Measurements from ENCODE around the gene THADA.
"Not testable (repeated sequence)": the region's sequence is repeated elsewhere in the genome, so short reads cannot be mapped to it uniquely, and the experiment has no call there.

The THADA gene

DNA sequence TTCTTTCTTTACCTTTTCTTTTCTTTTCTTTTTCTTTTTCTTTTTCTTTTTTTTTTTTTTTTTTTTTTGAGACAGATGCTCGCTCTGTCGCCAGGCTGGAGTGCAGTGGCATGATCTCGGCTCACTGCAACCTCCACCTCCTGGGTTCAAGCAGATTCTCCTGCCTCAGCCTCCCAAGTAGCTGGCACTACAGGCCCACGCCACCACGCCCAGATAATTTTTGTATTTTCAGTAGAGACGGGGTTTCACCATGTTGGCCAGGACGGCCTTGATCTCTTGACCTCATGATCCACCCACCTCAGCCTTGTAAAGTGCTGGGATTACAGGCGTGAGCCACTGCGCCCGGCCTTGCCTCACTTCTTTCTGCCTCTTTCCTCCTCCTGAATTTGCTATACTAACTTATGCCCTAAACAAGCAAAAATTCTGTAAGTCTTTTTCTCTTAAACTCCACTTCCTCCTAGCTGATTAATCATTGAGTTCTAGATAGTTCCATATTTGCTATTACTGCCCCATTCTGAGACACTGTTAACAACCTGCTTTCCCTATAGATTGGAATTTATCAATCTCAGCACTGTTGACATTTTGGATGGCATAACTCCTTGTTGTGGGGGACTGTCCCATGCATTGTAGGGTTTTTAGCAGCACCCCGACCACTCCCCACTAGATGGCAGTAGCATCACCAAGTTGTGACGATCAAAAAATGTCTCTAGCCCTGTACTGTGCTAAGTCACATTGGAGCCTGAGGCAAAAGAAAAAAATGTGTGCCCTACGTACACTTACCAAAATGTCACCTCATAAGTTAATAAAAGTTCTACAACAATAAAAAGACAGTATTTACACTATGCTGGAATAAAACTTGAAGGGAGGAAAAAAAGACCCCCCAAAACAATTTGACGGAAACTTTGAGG lies 16.4 kb upstream of the THADA start:
- TF ChIP-seq, protein P1, sequence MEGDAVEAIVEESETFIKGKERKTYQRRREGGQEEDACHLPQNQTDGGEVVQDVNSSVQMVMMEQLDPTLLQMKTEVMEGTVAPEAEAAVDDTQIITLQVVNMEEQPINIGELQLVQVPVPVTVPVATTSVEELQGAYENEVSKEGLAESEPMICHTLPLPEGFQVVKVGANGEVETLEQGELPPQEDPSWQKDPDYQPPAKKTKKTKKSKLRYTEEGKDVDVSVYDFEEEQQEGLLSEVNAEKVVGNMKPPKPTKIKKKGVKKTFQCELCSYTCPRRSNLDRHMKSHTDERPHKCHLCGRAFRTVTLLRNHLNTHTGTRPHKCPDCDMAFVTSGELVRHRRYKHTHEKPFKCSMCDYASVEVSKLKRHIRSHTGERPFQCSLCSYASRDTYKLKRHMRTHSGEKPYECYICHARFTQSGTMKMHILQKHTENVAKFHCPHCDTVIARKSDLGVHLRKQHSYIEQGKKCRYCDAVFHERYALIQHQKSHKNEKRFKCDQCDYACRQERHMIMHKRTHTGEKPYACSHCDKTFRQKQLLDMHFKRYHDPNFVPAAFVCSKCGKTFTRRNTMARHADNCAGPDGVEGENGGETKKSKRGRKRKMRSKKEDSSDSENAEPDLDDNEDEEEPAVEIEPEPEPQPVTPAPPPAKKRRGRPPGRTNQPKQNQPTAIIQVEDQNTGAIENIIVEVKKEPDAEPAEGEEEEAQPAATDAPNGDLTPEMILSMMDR (IDR thresholded peaks at IDR 0.05; ENCODE audit: control insufficient read depth, extremely low read depth, insufficient read depth), result peak; percentile 70
- DNase-seq (ENCODE audit: low read depth), result no peak

DNA sequence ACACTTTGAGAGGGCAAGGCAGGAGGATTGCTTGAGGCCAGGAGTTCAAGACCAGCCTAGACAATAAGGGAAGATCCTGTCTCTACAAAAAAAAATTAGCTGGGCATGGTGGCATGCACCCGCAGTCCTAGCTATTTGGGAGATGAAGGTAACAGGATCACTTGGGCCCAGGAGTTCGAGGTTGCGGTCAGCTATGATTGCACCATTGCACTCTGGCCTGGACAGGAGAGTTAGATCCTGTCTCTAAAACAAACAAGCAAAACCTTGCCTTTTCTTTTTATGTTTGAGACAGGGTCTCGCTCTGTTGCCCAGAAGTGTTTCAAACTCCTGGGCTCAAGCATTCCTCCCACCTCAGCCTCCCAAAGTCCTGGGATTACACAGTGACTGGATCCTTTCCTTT lies 14.5 kb upstream of the THADA start:
- TF ChIP-seq, protein P1 (IDR thresholded peaks at IDR 0.05; ENCODE audit: control insufficient read depth, extremely low read depth, insufficient read depth), result no peak
- no peak overlapping the region for H3K4me3 ChIP-seq (ENCODE audit: low read depth, low read length)
- DNase-seq (ENCODE audit: low read depth), result no peak

More for the DNA sequence above, 16.4 kb upstream of the THADA start:
- no peak overlapping the region for H3K4me3 ChIP-seq (ENCODE audit: low read depth, low read length)

DNA sequence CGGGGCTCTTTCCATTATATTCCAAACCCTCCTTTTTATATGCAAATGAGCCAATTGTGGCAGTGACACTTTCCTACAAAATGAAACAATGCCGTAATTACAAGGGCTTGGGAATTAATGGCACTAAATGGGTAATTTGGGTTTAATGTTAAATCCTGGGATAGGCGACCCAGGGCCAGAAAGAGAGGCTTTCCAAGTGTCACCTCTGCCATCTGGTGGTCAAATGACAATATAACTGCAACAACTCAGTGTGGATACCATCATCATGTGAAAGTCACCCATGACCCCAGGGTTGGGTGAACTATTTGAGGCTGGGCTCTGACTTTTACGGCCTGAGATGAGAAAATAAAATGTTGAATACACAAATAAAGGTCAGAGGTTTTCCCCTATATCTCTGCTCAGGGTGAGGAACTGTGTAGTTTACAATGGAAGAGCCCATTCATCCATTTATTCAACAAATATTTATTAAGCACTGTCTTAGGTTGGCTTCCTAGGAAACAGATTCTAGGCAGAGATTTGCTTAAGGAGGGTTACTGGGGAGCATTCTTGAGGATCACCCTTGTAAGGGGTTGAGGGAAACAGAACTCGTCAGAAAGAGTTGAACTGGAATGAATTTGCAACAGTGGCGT lies 13.6 kb upstream of the THADA start:
- TF ChIP-seq, protein P1 (IDR thresholded peaks at IDR 0.05; ENCODE audit: control insufficient read depth, extremely low read depth, insufficient read depth), result peak; percentile 56
- DNase-seq (ENCODE audit: low read depth), result no peak
- no peak overlapping the region for H3K4me3 ChIP-seq (ENCODE audit: low read depth, low read length)

DNA sequence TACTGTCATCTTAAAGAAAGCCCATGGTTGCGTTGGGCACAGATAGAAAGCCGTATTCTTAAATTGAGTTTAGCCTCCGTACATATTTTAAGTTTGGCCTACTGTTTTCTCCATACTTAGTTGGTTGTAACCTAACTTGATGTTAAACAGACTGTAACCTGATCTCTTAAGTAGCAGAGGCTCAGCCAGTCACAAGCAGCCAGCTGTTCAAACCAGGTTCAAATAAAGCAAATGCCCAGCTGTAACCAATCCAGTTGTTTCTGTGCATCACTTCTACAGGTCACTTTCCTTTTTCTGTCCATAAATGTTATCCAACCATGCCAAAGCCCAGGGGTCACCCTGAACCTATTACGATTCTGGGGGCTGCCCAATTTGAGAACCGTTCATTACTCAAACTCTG lies 10.0 kb upstream of the THADA start:
- TF ChIP-seq, protein P1 (IDR thresholded peaks at IDR 0.05; ENCODE audit: control insufficient read depth, extremely low read depth, insufficient read depth), result no peak
- H3K4me3 ChIP-seq (ENCODE audit: low read depth, low read length), result no peak overlapping the region
- no peak for DNase-seq (ENCODE audit: low read depth)

DNA sequence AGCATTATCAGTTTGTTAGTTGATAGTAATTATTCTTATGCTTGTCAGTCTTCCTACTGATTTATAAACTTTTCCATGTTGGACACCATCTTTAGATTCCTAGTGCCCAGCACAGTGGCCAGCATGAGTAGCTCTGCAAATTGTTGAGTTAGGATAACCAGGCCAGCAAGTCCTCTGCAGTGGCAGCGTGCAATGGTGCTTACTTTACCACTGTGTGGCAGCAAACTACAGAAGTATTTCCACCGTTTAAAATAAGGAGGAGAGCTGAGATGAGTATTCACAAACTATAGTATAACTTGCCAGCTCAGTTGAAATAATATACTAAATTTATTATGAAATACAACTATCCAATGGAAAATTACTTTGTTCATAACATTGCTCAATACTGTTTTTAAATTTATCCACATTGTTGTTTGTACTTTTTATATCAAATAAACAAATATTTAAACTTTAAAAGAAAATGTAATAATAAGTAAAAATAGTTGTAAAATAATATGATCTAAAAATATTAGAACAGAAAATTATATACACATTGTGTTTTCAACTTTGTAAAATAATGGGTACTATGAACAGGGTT lies 9.3 kb upstream of the THADA start:
- DNase-seq (ENCODE audit: low read depth), result no peak
- TF ChIP-seq, protein P1 (IDR thresholded peaks at IDR 0.05; ENCODE audit: control insufficient read depth, extremely low read depth, insufficient read depth), result peak; percentile 66
- H3K4me3 ChIP-seq (ENCODE audit: low read depth, low read length), result no peak overlapping the region

DNA sequence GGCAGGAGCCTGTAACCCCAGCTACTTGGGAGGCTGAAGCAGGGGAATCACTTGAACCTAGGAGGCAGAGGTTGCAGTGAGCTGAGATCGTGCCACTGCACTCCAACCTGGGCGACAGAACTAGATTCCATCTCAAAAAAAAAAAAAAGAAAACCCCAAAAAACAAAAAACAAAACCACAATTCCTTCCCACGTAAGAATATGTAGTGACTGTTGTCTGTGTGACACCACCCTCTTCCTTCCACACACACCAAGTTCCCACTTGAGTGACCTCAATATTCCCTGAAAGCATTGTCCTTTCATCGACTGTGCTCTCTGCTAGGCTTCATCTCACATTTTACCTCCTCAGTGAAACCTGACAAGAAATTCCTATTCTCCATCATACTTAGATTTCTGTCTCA lies 8.8 kb upstream of the THADA start:
- TF ChIP-seq, protein P1 (IDR thresholded peaks at IDR 0.05; ENCODE audit: control insufficient read depth, extremely low read depth, insufficient read depth), result no peak
- DNase-seq (ENCODE audit: low read depth), result no peak
- no peak overlapping the region for H3K4me3 ChIP-seq (ENCODE audit: low read depth, low read length)

DNA sequence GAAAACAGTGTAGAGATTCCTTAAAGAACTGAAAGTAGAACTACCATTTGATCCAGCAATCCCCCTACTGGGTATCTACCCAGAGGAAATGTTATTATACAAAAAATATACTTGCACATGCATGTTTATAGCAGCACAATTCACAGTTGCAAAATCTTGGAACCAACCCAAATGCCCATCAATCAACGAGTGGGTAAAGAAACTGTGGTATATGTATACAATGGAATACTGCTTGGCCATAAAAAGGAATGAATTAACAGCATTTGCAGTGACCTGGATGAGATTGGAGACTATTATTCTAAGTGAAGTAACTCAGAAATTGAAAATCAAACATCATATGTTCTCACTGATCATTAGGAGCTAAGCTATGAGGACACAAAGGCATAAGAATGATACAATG lies 4.8 kb upstream of the THADA start:
- DNase-seq (ENCODE audit: low read depth); H3K4me3 ChIP-seq (ENCODE audit: low read depth, low read length): not testable (repeated sequence)

Data from LNCaP clone FGC (cell line).